IPS DF 4.7 (cell line): ENCODE results near the gene CROCC2.
"Not testable (repeated sequence)": the region's sequence is repeated elsewhere in the genome, so short reads cannot be mapped to it uniquely, and the experiment has no call there.

Experiments
- DNase-seq: peaks from one replicate; pipeline ENCODE4 v3.0.0-alpha.2; 2013; ENCODE audit warnings: low spot score; ENCODE audit errors: extremely low read depth

CROCC2 gene

GRCh38 chr2:240966906-240967680, 61.0 kb downstream of the CROCC2 start:
- DNase-seq: no peak

- DNase-seq: no peak
Measured at GRCh38 chr2:240967681-240968621, 61.8 kb downstream of the CROCC2 start.

GRCh38 chr2:240968731-240969624, 62.8 kb downstream of the CROCC2 start:
- DNase-seq: no peak

- no peak for DNase-seq
Measured at GRCh38 chr2:240970104-240970503, 64.0 kb downstream of the CROCC2 start.

- DNase-seq: no peak
Measured at GRCh38 chr2:240970816-240971215, 64.7 kb downstream of the CROCC2 start.

- no peak for DNase-seq
Measured at GRCh38 chr2:240972201-240972600, 66.1 kb downstream of the CROCC2 start.

- no peak for DNase-seq
Measured at GRCh38 chr2:240972636-240973521, 66.7 kb downstream of the CROCC2 start.

- DNase-seq: no peak
Measured at GRCh38 chr2:240974771-240975572, 68.8 kb downstream of the CROCC2 start.

- DNase-seq: not testable (repeated sequence)
Measured at GRCh38 chr2:240975903-240976302, 69.8 kb downstream of the CROCC2 start.

- DNase-seq: no peak
Measured at GRCh38 chr2:240981280-240981679, 75.1 kb downstream of the CROCC2 start.

- DNase-seq: no peak
Measured at GRCh38 chr2:240981871-240982800, 76.0 kb downstream of the CROCC2 start.

GRCh38 chr2:240982821-240983281, 76.7 kb downstream of the CROCC2 start:
- no peak for DNase-seq

GRCh38 chr2:240983361-240983995, 77.3 kb downstream of the CROCC2 start:
- DNase-seq: peak; percentile 53

- DNase-seq: no peak
Measured at GRCh38 chr2:240983996-240984498, 77.9 kb downstream of the CROCC2 start.

GRCh38 chr2:240985881-240986786, 80.0 kb downstream of the CROCC2 start:
- no peak for DNase-seq

- DNase-seq: no peak
Measured at GRCh38 chr2:240986787-240987411, 80.8 kb downstream of the CROCC2 start.
